ENCODE data around the gene CD2AP. TPM values are rescaled to one million over a fixed set of nuclear protein-coding genes. Genes with fewer than 3 reads are reported as not detected.

CD2AP gene
- total and polyA plus RNA-seq, 9 of the 15 experiments (the other 6 are each of a cell fraction or from before 2014, with no cell fraction given), result 9.4 to 69.7 (median 38.7) TPM

- TF ChIP-seq RERE (CRISPR knock-in tag; IDR thresholded peaks at IDR 0.05; ENCODE audit: borderline replicate concordance), result no peak
- TF ChIP-seq CREB5 (CRISPR knock-in tag; IDR thresholded peaks at IDR 0.05), result no peak
- TF ChIP-seq ZNF444 (CRISPR knock-in tag; IDR thresholded peaks at IDR 0.05), result no peak
- no peak for TF ChIP-seq ZNF395 (CRISPR knock-in tag; IDR thresholded peaks at IDR 0.05)
- TF ChIP-seq E2F3 (CRISPR knock-in tag; IDR thresholded peaks at IDR 0.05), result no peak
- TF ChIP-seq TCF7 (IDR thresholded peaks at IDR 0.05; ENCODE audit: borderline replicate concordance), result no peak
- TF ChIP-seq NFXL1 (CRISPR knock-in tag; IDR thresholded peaks at IDR 0.05), result no peak
- TF ChIP-seq ARID4B (CRISPR knock-in tag; IDR thresholded peaks at IDR 0.05), result no peak
- no peak for TF ChIP-seq SMAD2 (IDR thresholded peaks at IDR 0.05; ENCODE audit: low read depth, low read length)
- TF ChIP-seq CBFB (CRISPR knock-in tag; IDR thresholded peaks at IDR 0.05), result no peak
- peak; percentile 26; the same call in 1 of the 2 replicates for TF ChIP-seq NKRF (IDR thresholded peaks at IDR 0.05; ENCODE audit: borderline replicate concordance)
Observed at GRCh38 chr6:47479874-47480273, 2.3 kb downstream of the CD2AP start (continued).
